GM18951 (cell line): ENCODE measurements around the gene HDAC4.

Experiments
- POLR2A ChIP-seq: IDR thresholded peaks from 4 replicates; pipeline ENCODE4 v1.6.1; 2011; ENCODE audit warnings: mild to moderate bottlenecking; ENCODE audit not compliant: insufficient read length, insufficient read depth; ENCODE audit errors: extremely low read depth
- in situ Hi-C: fragments of 300-500 bp; cut with MboI; formaldehyde crosslinking; loops from one replicate; pipeline ENCODE4 v1.12.0; 2022; ENCODE audit warnings: low sequenced_read_pairs, mixed read lengths, inconsistent platforms; ENCODE audit not compliant: unreplicated experiment

HDAC4 gene

GRCh38 chr2:239318790-239319661 lies 81.8 kb downstream of the HDAC4 start:
- in situ Hi-C loops, result no loop called here

DNA sequence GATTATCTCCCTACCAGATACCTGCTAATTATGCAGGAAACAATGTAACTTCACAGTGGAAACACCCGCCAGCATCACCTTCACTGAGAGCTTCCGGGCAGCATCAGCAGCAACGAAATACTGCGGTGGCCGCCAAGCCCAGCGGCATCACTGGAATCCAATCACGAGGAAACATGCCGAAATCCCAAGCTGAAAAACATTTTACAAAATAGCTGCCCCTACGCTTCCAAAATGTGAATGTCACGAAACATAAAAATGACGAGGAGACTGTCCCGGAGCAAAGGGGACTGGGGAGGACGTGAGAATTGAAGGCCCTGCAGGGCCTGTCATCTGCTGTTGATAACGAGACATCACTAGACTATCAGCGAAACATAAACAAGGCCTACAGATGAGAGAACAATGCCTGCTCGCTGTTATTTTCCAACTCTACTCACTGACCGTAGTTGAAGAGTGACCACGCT lies 82.6 kb downstream of the HDAC4 start:
- in situ Hi-C loops, result no loop called here
- no peak for TF ChIP-seq POLR2A

More at GRCh38 chr2:239318790-239319661, 81.8 kb downstream of the HDAC4 start:
- no peak for TF ChIP-seq POLR2A

GRCh38 chr2:239316562-239317465 lies 84.0 kb downstream of the HDAC4 start:
- TF ChIP-seq POLR2A, result no peak
- in situ Hi-C loops, result no loop called here

- TF ChIP-seq POLR2A, result no peak
- in situ Hi-C loops, result no loop called here
Measured at GRCh38 chr2:239315308-239315707, 85.5 kb downstream of the HDAC4 start.

- no peak for TF ChIP-seq POLR2A
- in situ Hi-C loops, result no loop called here
Measured at GRCh38 chr2:239313776-239314175, 87.0 kb downstream of the HDAC4 start.

DNA sequence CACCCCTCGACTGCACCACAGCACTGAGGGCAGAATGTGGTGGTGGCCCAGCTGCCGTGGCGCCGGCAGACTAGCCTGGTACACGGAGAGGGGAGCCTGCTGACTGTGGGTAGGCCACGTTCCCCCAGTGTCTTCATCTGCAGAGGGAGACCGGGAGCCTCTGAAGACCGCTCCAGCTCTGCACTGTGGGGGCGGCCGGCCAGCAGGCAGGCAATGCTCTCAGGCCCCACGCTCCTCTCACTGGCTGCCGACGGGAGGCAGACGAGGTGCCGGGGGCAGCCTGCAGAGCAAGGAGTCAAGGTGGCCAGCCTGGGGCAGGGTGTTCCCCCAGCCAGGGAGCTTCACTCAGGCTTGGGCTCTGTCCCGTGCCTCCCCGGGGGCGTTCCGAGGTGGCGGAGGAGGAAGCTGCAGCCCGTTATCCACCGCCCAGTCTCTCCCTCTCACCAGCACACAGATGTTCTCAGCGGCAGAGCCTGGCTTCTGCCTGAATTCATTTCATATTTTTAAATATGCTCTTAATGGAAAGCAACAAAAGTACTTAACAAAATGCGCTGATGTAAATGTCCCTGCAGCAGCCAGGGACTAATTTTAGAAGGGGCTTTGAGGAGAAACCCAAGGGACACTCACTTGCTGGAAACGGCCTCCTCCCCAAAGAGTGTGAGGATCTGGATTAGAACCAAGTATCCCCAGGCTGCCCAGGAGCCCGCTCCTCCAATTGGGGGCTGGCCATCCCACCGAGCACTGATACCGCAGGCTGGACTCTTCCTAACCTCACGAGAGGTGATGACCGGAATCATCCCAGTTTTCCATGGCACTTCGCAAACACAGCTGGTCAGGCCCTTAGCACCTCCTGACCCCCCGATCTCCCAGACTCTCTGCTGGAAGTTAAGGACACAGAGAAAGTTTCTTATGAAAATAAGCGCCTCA lies 87.8 kb downstream of the HDAC4 start:
- TF ChIP-seq POLR2A, result no peak
- in situ Hi-C loops, result no loop called here

DNA sequence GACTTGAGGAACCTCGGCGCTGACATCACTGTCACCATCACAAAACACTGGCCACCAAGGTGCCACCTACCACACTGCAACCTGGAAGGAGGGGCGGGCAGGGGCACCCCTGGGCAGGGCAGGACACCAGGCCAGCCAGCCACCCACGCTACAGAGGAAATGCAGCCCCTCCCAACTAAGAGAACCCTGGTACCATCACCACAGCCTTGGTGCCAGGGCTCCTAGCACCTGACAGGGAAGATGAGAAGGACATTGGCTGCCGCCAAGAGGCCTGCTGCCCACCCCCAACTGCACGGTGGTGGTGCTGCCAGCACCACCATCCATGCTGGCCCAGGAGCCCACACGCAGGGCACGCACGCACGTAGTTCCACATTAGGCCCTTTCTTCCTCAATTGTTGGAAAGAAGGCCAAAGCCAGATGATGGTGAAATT lies 88.7 kb downstream of the HDAC4 start:
- TF ChIP-seq POLR2A, result no peak
- in situ Hi-C loops, result no loop called here

GRCh38 chr2:239311132-239312040 lies 89.4 kb downstream of the HDAC4 start:
- in situ Hi-C loops, result no loop called here
- TF ChIP-seq POLR2A, result no peak

GRCh38 chr2:239310401-239311061 lies 90.3 kb downstream of the HDAC4 start:
- no peak for TF ChIP-seq POLR2A
- in situ Hi-C loops, result no loop called here

DNA sequence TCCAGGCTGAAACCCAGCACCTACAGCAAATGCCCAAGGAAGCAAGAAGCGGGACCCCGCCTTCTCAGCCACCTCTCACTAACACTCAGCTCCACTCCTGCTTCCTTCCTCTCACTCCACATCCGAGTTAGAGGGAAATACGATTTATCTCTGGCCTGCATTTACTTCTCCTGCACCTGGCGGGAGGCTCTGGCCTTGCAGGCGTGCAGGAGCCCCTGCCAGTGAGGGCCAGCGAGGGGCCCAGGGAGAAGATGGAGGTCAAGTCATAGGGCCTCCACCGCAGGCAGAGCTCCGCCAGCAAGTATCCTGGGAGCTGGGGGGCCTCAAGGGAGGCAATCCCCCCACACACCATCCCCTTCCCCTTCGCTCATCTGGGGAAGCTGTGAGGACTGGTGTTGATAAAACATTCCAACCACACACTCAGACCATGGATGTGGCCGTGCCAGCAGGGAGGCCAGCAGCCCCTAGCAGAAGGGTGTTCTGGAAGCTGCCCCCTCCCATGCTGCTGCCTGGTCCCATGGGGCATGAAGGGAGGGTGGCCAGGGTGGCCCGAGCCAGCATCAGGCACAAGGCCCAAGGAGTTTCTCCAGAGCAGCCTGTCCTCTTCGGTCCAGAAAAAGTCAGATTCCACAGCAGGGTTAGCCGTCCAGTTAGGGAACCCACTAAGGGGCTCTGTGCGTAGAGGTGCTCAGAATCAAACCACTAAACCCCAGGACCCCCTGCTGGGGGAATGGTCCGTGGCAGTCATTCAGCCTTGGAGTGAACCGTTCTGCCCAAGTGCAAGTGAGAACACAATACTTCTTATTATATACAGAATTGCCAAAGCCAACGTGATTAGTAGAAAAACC lies 91.2 kb downstream of the HDAC4 start:
- in situ Hi-C loops, result no loop called here
- TF ChIP-seq POLR2A, result no peak
